Left kidney (tissue), 2 donors: ENCODE results near the gene ERG. TPM values are rescaled to one million over a fixed set of nuclear protein-coding genes. Genes with fewer than 3 reads are reported as not detected.

Experiments used
- DNase-seq: peaks from one replicate; pipeline ENCODE4 v3.0.0-alpha.2; 2013
- polyA plus RNA-seq: library from polyadenylated mRNA; unstranded; fragments of 120-200 nt; gene quantifications from one replicate; pipeline ENCODE4 v1.2.1, GENCODE V29; 2013; ENCODE audit not compliant: insufficient read length

ERG gene
- polyA plus RNA-seq, 1 donor = 17.4 TPM

DNA sequence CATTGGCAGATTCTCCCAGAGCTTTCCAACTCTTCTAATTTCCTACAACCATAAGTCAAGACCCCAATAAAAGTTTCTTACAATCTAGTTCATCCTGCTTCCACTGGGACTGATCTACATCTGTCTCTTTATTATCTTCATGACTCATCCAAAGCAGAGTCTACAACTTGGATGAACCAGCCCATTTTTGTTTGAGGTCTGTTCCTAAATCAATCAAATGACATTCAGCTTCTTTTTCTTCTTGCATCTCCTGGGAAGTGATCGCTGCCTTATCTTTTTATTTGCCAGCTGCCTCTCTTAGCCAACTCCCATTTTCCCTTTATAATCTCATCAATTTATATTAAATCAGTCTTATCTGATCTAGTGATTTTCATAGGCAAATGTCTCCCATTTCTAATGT, 105.6 kb downstream of the ERG start:
- no peak for DNase-seq

DNA sequence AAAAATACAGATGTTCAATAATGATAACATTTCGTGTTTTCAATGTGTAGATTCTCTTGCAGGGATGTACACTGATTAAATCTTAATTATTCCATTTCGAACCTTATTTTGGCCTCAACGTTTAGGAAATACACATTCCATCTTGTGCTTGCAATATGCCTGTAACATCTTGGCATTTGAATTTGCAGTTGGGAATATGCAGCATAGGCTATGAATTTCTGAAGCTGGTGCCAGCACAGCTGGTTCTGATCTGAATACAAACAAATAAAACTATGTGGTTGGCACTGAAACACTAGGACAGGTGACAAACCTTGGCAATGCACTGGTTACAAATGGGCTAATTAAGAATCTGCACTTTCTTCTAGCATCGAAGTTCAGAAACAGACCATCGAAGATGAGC, 108.4 kb downstream of the ERG start:
- DNase-seq = no peak

DNA sequence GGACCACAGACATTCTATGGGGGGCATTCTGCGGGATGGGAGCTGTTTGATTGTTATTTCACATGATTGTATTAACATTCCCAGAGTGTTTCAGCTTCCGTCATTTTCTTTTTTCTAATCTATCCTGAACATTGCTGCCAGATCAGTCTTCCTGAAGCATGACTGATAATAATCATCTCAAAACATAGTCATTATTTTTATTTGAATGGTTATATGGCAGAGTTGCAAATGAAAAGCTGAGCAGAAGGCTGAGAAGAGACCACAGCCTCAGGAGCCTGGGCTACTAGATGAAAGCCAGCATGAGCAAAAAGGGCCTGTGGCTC, 109.0 kb downstream of the ERG start:
- DNase-seq = no peak

DNA sequence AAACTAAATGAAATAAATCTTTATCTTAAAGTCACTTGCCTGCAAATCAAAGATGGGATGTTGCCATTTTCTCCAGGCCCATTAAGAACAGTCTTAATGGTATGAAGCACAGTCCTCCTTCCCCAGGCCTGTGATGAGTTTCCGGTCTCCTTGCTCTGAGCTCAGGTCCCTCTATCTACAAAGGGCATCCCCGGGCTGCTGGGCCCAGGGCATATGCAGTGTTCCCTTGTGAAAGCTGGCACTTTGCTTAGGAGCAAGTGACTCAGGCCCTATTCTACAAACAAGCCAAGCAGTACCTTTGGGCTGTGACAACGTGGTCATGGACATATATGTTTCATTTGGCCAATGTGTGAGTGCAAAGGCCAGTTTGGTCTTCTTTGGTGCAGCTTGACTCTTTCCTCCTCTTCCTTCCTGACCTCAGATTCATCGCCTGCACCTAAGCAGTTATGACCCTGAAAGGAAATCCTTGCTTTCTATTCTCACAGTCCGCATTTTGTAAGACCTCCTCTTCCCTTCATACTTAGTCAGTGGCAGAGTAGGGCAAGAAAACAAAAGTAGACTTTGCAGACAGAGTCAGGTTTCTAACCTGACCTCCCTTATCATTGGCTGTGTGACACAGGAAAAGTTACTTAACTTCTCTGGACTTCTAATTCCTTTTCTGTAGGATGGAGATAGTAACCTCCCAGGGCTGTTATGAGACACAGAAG, 109.5 kb downstream of the ERG start:
- no peak for DNase-seq

DNA sequence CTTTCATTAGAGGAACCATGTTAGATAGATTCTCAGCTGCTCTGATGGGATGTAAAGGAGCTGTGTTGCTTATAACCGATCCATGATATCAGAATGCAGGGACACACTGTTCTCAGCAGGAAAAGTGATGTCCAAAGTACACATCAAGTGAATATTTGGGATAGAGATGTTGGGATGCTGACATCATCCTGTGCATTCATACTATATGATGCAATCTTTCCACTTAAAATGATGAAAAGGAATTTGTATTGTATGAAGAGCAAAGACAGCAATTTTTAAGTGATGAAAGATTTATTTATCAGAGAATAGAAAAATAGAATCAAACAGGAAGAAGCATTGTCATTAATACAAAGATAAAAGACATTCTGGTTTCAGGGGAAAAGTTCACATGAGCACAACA, 110.1 kb downstream of the ERG start:
- no peak for DNase-seq

DNA sequence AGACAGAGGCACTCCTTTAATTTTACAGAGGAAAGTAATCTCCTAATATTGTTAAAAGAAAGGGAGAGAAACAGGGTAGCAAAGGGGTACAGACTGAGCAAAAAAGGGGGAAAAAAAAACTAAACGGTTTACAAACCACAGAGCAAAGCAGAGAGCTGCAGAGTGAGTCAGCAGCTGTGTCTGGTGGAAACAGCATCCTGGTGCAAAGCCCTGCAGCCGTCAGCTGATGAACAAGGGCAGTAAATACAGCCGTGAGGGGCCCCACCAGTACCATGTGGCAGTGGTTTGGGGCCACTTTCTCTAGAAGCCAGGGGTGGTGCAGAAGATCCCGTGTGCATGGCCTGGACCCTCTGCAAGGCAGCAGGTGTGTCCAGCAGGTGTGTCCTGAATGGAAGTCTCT, 111.3 kb downstream of the ERG start:
- DNase-seq = no peak

DNA sequence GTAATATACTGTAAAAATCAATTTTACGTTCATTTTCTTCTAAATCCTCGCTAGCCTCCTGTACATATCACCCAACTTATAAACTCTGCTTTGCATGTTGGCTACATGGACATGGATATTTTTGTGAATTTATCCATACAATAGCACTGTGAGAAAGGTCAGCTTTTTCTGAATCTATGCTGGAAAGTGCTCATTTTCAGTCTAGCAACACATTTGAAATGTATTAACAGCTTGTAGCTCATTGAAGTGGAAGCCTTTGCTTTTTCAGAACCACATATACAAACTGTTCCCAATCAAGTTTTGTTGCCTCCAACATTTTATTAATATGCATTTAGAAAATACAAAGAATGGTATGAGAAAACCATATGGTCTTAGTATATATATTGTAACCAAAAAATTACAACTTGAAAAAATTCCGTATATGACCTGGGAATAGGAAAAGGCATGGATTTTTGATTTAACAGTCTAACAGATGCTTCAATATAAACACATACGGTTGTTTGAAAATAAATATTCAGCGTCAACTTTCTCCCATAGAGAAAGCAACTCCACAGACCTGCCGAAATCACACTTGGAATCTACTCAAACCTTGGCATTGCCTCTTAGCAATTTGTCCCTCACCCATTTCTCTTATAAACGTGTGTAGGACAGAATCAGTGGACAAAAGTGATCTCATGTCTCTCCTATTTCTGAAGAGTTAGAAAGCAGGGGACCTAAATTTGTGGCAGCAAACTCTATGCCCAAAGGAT, 112.7 kb downstream of the ERG start:
- no peak for DNase-seq

DNA sequence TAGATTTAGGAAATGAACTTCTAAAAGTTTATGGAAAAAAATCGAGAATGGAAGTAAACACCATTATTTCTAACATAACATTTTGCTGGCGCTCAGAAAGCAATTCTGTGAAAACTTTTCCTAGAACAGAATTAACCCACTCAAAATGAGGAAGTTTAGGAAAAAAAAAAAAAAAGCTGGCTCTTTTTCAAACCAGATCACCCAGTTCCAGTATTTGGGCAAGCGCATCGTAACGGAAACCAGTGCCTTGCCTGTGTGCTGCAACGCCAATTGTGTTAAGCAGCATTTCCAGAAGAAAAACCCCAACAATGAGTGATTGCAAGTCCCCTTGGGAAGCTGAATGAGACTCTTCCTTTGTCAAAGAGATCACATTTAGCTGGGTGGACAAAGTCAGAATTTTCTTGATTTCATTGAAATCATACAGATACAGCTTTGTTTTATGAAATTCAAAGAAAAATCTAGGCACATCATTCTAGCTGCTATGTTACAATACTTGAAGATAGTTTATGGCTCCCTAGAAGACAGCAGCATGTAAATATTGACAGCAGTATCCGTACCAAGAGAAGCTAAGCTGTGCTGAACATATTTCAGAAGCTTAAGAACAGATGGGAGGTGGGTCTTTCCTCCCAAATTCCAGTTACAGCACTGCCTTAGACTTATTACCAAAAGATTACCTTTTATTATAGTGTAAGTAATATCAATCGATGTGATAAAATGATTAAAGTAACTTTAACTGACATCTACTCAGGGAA, 113.4 kb downstream of the ERG start:
- no peak for DNase-seq

DNA sequence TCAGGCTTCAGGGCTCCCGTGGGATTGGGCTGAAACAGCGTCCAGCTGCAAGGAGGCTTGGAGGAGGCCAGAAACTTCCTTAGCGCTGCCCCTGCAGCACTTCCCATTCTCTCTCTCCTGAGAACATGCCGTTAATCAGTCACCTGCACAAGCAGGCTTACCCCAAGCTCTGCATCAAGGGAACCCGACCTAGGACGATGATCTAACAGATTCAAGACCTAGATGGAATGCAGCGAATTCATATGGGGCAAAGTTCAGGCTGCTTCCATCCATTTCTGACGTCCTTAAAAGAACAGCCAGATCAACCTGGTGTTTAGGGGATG, 114.1 kb downstream of the ERG start:
- no peak for DNase-seq

DNA sequence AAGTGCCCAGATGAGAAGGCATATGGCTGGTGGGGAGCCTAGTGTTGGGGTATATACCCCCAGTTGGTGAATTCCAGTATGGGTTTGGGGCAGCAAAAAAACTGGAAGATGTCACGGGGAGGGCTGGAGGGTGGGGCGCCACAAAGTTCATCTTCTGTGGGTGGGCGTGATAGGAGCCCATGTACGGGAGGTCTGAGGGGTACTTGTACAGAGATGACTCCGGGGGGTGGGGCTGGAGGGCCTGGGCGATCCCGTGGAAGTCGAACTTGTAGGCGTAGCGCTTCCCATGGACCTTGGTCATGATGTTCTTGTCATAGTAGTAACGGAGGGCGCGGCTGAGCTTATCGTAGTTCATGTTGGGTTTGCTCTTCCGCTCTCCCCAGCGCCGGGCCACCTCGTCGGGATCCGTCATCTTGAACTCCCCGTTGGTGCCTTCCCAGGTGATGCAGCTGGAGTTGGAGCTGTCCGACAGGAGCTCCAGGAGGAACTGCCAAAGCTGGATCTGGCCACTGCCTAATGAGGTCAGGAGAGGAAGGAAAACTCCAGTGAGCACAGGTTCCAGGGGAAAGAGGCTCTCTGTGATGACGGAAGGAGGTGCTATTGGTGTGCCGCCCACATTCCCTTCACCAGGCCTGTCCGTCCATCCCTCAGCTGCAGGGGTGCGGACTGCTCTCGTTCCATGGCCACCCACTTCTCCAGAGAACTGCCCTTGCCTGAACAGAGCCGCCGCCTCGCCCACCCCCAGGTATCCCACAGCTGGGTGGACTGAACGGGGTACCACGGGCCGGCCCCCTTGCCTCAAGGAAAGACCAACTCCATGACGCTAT, 114.7 kb downstream of the ERG start:
- no peak for DNase-seq

DNA sequence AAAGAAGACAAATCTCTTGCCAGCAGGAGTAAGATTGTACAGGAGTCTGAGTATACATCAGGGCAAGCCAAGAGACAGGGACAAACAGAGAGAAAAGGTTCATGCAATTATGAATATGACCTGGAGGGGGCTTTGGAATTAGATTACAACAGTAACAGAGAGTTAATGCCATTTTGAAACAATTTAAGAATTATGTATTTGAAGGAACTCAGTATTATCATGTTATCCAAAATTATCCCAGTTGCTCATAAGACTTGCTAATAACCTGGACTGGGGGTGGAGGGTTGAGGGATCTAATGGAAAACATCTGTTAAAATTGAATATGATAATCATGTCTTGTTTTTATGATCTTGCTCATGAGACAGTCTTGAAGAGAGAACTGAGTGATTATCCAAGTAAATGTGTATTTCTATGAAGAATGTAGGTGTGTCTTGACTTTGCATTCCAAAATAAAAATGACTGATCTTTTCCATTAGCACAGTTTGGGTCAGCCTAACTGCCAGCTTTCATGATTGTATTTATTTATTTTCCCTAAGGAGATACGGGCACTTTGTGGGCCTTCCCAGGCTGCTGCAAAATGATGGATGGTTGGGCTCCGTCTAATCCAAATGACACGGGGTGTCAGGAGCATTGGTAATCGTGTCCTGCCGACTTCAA, 117.7 kb downstream of the ERG start:
- no peak for DNase-seq

DNA sequence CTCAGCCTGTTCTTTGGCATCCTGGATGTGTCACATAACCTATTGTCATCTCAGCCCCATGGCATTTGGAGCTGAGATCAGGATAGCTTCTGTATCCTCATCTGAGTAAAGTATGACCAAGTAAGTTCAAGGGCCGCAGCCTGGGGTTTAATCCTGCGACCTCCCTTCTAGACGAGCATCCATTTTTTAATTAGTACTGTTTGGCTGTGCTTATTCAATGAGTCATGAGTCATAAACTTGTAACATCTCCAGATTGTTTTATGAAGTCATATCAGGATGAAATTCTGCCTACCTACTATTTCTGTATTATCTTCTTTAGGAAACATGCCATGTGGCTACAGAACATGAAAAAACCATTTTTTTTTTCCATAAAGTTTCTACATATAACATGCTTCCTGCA, 119.1 kb downstream of the ERG start:
- no peak for DNase-seq

DNA sequence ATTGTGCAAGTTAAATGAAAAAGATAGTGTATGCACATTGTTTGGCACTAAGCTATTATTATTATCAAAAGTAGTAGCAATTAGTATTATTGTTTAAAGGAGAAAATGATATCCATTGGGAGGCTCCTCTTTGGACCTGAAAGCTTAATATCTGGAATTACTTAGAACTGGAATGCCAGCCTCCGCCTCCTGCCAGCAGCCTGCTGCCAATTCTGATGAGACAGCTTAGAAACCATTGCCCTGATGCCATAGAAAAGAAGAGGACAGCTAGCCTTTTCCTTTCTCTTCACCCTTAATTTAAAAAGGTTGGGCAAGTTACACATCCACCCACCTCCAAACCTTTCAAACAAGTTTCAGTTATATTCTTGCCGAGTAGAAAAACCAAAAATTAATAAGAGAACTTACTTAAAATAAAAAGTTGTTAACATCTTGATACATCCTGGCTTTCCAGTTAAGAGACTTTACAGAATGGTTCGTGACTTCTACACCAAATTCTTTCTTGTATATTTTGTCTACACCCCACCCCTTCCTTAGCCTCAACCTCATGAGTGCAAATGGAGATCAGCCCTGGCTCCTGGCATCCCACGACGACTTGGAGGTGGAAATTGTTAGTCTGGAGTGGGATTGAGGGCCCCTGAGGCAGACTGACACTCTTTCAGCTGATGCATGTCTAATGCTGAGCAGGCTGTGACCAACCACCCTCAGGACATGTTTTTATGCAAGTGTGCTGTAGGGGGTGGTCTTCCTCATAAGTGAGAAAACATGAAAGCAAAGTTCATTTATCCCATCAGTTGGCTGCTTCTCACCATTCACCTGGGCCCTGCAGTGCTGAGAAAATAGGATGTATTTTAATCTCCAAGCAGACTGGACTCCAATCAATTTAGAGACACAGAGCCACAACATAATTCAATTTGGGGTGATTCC, 120.8 kb downstream of the ERG start:
- no peak for DNase-seq

DNA sequence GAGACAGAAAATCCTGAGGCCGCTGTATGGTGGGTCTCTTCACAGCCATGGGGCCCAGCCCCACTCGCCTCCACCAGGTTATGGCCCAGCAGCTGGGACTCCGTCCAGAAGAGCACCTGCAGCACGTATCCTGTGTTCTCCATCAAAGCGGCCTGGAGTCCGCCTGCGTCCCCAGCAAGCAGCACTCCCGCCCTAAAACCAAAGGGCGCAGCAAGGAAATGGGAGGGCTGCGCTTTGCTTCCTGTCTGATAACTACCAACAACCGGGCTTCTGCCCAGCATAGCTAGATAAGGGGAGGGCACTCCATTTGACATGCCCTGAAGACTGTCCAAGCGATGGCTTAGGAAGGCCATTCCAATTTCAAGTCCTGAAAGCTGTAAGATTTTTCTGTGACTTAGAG, 121.6 kb downstream of the ERG start:
- DNase-seq = no peak

DNA sequence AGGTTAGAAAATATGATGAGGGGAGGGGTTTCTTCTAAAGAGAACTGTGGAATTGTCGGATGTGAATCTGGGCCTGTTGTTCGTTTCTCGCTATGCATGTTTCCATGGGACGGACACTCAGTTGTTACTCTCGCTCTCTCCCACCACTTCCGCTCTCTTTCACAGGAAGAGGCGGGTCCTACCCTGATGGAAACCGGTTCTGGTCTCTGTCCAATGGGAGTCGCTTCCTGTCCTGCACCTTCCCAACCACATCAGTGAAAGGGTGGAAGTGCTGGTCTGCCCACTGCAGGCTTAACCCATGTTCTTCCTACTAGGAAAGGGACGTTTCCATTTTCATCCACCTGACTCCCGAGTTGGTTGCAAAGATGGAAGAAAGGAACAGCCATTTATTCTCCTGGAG, 122.0 kb downstream of the ERG start:
- DNase-seq = no peak

DNA sequence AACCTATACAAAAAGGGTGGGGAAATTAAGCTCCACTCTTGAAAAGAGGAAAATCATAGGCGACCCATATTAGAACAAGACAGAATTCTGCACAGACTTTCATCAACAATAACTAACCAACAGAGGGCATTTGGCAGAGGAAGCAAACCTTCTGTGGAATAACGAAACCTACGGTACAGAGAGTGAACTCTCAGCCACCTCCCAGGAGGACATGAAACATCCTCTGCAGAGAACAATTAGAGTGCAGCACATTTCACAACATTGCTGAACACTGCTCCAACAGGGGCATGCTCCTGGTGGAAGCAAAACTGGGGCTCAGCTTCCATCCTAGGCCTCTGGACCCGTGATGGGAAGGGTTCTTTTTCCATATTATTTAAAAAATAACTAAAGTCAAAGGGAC, 130.6 kb downstream of the ERG start:
- no peak for DNase-seq

DNA sequence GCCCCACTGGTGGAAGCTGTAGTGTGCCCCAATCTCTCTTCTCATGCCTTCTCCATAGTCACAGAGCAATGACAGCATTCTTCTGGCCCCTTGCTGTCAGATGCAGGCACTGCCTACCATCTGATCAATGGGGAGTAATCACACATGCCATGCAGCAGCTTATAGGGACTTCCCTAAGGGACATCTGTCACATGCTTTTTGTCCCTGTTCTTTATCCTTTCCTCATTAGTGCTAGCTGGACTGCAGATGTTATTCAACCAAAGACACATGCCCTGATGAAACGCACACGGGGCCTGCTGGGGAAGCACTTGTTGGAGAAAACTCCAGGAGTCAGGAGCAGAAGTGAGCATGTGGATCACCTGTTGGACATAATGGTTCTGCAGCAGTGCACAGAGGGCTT, 132.8 kb downstream of the ERG start:
- no peak for DNase-seq

DNA sequence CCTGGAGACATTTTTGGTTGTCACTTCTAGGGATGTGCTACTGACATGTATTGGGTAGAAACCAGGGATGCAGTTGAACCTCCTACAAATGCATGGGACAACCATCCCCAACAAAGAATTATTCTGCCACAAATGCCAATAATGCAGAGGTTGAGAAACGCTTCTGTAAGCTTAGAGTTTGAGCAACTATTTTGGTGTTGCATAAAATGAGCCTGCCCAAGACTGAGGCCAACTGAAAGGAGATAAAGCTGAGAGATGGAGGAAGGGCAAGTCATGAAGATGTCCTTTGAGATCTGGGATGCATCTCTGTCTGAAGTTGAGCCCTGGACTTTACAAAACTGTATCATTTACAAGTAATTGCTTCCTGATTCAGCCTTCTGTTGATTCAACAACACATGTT, 134.6 kb downstream of the ERG start:
- no peak for DNase-seq

DNA sequence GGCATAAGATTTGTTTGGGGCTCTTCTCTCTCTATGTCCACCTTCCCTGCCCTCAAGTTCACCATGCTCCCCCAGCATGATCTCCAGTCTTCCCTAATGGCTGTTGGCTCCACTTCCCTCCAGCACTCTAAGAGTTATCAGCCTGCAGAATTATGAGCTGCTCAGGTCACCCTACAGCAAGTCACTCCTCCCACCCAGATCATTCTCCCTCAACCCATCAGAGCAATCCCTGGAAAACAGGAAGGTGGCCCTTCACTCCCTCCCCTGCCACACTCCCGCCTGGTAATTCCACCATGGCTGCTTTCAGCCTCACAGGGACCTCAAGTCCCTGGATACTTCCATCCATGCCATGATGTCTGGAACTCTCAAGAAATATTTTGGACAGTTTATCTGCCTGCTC, 137.0 kb downstream of the ERG start:
- DNase-seq = no peak

DNA sequence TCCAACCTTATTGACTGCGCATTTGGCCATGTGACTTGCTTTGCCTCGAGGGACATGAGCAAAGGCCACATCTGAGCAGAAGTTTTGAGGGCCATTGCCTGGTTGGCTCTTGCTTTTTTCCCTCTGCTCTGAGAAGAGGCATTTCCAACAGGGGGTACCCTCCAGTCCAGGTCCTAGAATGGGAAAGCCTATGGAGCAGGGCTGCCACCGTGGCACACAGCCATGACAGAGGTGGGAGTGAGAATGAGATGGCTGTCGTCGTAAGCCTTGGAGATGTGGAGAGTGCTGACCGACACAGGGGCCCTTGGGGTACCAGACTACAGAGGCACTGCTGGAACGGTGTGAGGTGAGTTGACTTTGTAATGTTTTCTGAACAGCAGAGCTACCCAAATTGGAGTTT, 138.4 kb downstream of the ERG start:
- DNase-seq = no peak

DNA sequence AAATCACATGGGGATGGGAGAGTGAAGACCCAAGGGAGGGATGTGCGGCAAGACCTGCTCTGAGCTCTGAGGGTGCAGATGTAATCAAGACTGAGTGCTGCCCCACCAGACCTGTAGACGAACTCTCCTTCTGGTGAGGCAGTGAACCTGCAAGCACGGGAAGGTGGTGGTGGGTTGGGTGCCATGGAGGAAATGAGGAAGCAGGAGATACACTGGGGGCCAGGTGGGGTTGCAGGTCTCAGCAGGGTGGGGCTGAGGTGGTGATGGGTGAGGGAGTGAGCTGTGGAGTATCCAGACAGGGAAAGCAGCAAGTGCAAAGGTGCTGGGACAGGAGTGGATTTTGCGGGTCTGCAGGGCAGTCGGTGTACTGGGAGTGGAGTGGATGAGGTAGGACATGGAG, 139.2 kb downstream of the ERG start:
- DNase-seq = no peak
